CD14-positive monocyte (primary cell): Measurements from ENCODE around the gene PGBD1. TPM values are rescaled to one million over a fixed set of nuclear protein-coding genes. Genes with fewer than 3 reads are reported as not detected.

Source experiments
- DNase-seq, 3 donors: peaks; one replicate each; pipeline ENCODE4 v3.0.0-alpha.2; 2011 to 2022
- H2AFZ ChIP-seq: 2 replicates; pipeline ENCODE4 v1.6.0; 2012; ENCODE audit warnings: mild to moderate bottlenecking, low read depth, low read length, inconsistent platforms; ENCODE audit not compliant: insufficient read depth, poor library complexity, severe bottlenecking
- H3K27ac ChIP-seq, 2 donors: 1 replicate in 1 of 2; 2 replicates in 1 of 2; pipeline ENCODE4 v1.5.1; 2012 to 2013; ENCODE audit warnings: low read length in 2 of 2, control low read depth in 1 of 2, inconsistent platforms in 1 of 2, low read depth in 1 of 2, mild to moderate bottlenecking in 1 of 2
- H3K27me3 ChIP-seq, 2 donors: one replicate each; pipeline versions ENCODE4 v1.6.0 to v1.6.1; 2011 to 2013; ENCODE audit warnings: low read length in 2 of 2; ENCODE audit not compliant: control insufficient read depth in 2 of 2, insufficient read depth in 2 of 2
- H3K36me3 ChIP-seq, 2 donors: replicated peaks in 1 of 2; 1 replicate in 1 of 2; 2 replicates in 1 of 2; pipeline versions ENCODE4 v1.5.1 to v1.6.1; 2012 to 2013; ENCODE audit warnings: low read length in 2 of 2, control low read depth in 1 of 2, inconsistent platforms in 1 of 2, mild to moderate bottlenecking in 1 of 2; ENCODE audit not compliant: insufficient read depth in 2 of 2, control insufficient read depth in 1 of 2
- H3K4me1 ChIP-seq, 2 donors: 1 replicate in 1 of 2; 2 replicates in 1 of 2; pipeline versions ENCODE4 v1.5.1 to v1.6.1; 2012 to 2013; ENCODE audit warnings: low read length in 2 of 2, control low read depth in 1 of 2, inconsistent platforms in 1 of 2, mild to moderate bottlenecking in 1 of 2, moderate library complexity in 1 of 2; ENCODE audit not compliant: insufficient read depth in 2 of 2, control insufficient read depth in 1 of 2
- H3K4me2 ChIP-seq: replicated peaks from 2 replicates; pipeline ENCODE3; 2012; ENCODE audit warnings: low read length, moderate library complexity, mild to moderate bottlenecking; ENCODE audit not compliant: poor library complexity, severe bottlenecking; ENCODE audit errors: extremely low read depth
- H3K4me3 ChIP-seq, 3 experiments: fragments of 200-600 bp in 1 of 3; sonication (generic) in 1 of 3; replicated peaks in 1 of 3; 1 replicate in 2 of 3; 2 replicates in 1 of 3; pipeline ENCODE4 v1.5.1; 2011 to 2013; ENCODE audit warnings: low read length in 3 of 3, mild to moderate bottlenecking in 3 of 3, control low read depth in 2 of 3, low read depth in 2 of 3, inconsistent platforms in 1 of 3, moderate library complexity in 1 of 3
- H3K79me2 ChIP-seq: 2 replicates; pipeline ENCODE4 v1.6.0; 2012; ENCODE audit warnings: mild to moderate bottlenecking, control low read depth, inconsistent platforms, low read length, moderate library complexity; ENCODE audit not compliant: insufficient read depth
- H3K9ac ChIP-seq: 2 replicates; pipeline ENCODE4 v1.6.0; 2017; ENCODE audit warnings: low read length, mild to moderate bottlenecking; ENCODE audit not compliant: insufficient read depth, poor library complexity, severe bottlenecking
- H3K9me3 ChIP-seq, 2 donors: replicated peaks in 1 of 2; 1 replicate in 1 of 2; 2 replicates in 1 of 2; pipeline versions ENCODE4 v1.5.1 to v1.6.1; 2012 to 2013; ENCODE audit warnings: low read length in 2 of 2, control low read depth in 1 of 2; ENCODE audit not compliant: control insufficient read depth in 1 of 2, insufficient read depth in 1 of 2
- H4K20me1 ChIP-seq: 2 replicates; pipeline ENCODE4 v1.6.0; 2012; ENCODE audit warnings: mild to moderate bottlenecking, low read length, control low read depth, moderate library complexity; ENCODE audit not compliant: insufficient read depth
- H3K27ac Mint-ChIP-seq, 7 donors: one replicate each; pipeline ENCODE4 v1.8.0; 2020; ENCODE audit warnings: mild to moderate bottlenecking in 7 of 7, mixed read lengths in 7 of 7, moderate library complexity in 6 of 7, inconsistent platforms in 2 of 7
- H3K27me3 Mint-ChIP-seq, 3 donors: one replicate each; pipeline ENCODE4 v1.8.0; 2021 to 2022; ENCODE audit warnings: low read depth in 3 of 3, mild to moderate bottlenecking in 3 of 3, mixed read lengths in 3 of 3, moderate library complexity in 3 of 3, inconsistent platforms in 1 of 3
- H3K36me3 Mint-ChIP-seq, 2 donors: one replicate each; pipeline ENCODE4 v1.8.0; 2020; ENCODE audit warnings: mixed read lengths in 2 of 2, inconsistent platforms in 1 of 2, mild to moderate bottlenecking in 1 of 2
- H3K4me1 Mint-ChIP-seq: one replicate; pipeline ENCODE4 v1.8.0; 2020; ENCODE audit warnings: mild to moderate bottlenecking, mixed read lengths
- H3K4me3 Mint-ChIP-seq, 2 donors: one replicate each; pipeline ENCODE4 v1.8.0; 2020; ENCODE audit warnings: mild to moderate bottlenecking in 2 of 2, mixed read lengths in 2 of 2, moderate library complexity in 1 of 2
- H3K9me3 Mint-ChIP-seq, 7 donors: one replicate each; pipeline ENCODE4 v1.8.0; 2020 to 2022; ENCODE audit warnings: mixed read lengths in 7 of 7, mild to moderate bottlenecking in 6 of 7, moderate library complexity in 6 of 7, inconsistent platforms in 2 of 7
- CTCF ChIP-seq: fragments of 200-600 bp; IDR thresholded peaks from one replicate; pipeline ENCODE4 v1.8.0; 2022; ENCODE audit warnings: antibody characterized with exemption, mild to moderate bottlenecking
- WGBS: methylation state at CpG from one replicate; pipeline ENCODE4 v1.1.5; 2013; ENCODE audit warnings: missing lambda C conversion rate; ENCODE audit not compliant: insufficient coverage; 5-methylcytosine and 5-hydroxymethylcytosine counted together
- intact Hi-C, 2 donors: fragments of 100-400 bp; cut with micrococcal nuclease; formaldehyde crosslinking; loops; one replicate each; pipeline versions ENCODE4 v1.15.0 to v1.15.1; 2023
- polyA plus RNA-seq, 3 donors: library from polyadenylated mRNA; depleted of rRNA in 1 of 3; unstranded in 2 of 3; stranded (reverse) in 1 of 3; fragments of 300-500 nt in 2 of 3; fragments of >200 nt in 1 of 3; fragmentation: Illumina TruSeq in 2 of 3; gene quantifications; 1 replicate in 2 of 3; 2 replicates in 1 of 3; pipeline ENCODE4 v1.2.3, GENCODE V29; 2012 to 2021

The PGBD1 gene
- polyA plus RNA-seq, 3 donors: 0.15 to 0.36 (median 0.17) TPM

DNA sequence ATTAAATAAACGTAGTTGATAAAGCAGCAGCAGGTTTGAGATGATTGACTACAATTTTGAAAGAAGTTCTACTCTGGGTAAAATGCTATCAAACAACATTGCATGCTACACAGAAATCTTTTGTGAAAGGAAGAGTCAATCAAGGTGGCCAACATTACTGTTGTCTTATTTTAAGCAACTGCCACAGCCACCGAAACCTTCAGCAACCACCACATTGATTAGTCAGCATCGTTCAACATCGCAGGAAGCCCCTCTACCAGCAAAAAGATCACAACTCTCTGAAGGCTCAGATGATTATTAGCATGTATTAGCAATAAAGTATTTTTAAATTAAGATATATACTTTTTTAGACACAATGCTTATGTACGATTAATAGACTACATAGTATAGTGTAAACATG is 14.0 kb downstream of the PGBD1 start:
- no peaks in the 10 kb centered on the region for H3K27me3 ChIP-seq
- no peak overlapping the region for H3K4me2 ChIP-seq
- no peak overlapping the region for H3K27ac Mint-ChIP-seq
- H3K27ac ChIP-seq: no peak overlapping the region
- intact Hi-C loops: no loop called here
- H3K27me3 Mint-ChIP-seq: peaks cover 0 to 2% (median 0%) of the 10 kb centered on the region in 3 donors
- no peaks in the 10 kb centered on the region for H3K9me3 ChIP-seq
- no peaks in the 10 kb centered on the region for H3K79me2 ChIP-seq
- H4K20me1 ChIP-seq: no peaks in the 10 kb centered on the region
- H3K4me3 Mint-ChIP-seq: no peak overlapping the region
- H3K36me3 ChIP-seq: no peaks in the 10 kb centered on the region
- H3K9me3 Mint-ChIP-seq: peaks cover 0 to 5% (median 2%) of the 10 kb centered on the region in 7 donors
- H3K4me3 ChIP-seq: no peak overlapping the region
- no peak for TF ChIP-seq CTCF
- peaks cover 2 to 3% of the 10 kb centered on the region in 2 donors for H3K36me3 Mint-ChIP-seq
- no peak overlapping the region for H3K9ac ChIP-seq
- no peak overlapping the region for H2AFZ ChIP-seq
- DNase-seq: no peak
- WGBS: no CpG with 5 or more reads among the region's 5 CpGs
- no peaks in the 10 kb centered on the region for H3K4me1 ChIP-seq
- no peaks in the 10 kb centered on the region for H3K4me1 Mint-ChIP-seq

DNA sequence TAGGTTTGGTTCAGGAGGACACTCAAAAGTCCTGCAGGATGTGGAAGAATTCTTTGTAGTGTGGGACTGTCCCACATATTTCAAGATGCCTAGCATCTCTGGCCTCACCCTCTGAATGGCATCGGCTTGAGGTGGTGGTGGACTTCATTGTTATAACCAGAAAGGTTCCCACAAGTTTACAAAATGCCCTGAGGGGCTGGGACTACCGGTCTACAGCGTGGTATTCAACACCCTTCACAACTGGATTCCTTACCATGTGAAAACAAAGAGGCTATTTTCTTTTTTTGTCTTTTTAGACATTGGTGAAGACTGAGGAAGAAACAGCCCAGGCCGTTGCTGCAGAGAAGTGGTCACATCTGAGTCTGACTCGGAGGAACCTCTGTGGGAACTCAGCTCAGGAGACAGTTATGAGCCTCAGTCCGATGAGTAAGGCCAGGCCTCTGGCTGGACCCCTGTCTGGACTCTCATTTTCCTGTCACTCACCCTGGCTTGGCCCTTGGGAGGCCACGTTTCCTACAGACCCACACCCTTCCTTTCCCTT is 15.2 kb downstream of the PGBD1 start:
- Histone ChIP-seq H3K4me1 (no peaks in the 10 kb centered on the region), H3K36me3 (no peaks in the 10 kb centered on the region), H3K27ac (no peak overlapping the region), H3K79me2 (no peaks in the 10 kb centered on the region), H3K4me3 (no peak overlapping the region), H3K9ac (no peak overlapping the region), H4K20me1 (no peaks in the 10 kb centered on the region), H3K4me2 (no peak overlapping the region), H3K9me3 (no peaks in the 10 kb centered on the region), H2AFZ (no peak overlapping the region), H3K27me3 (no peaks in the 10 kb centered on the region)
- no peak for TF ChIP-seq CTCF
- peak overlapping the region in 1 of 7 donors; percentile 47 for H3K27ac Mint-ChIP-seq
- H3K9me3 Mint-ChIP-seq: no peaks in the 10 kb centered on the region
- H3K36me3 Mint-ChIP-seq: peaks cover 2 to 3% of the 10 kb centered on the region in 2 donors
- no peak for DNase-seq
- no peaks in the 10 kb centered on the region for H3K4me1 Mint-ChIP-seq
- intact Hi-C loops: no loop called here
- WGBS: 91% methylated on average over 5 of the region's 7 CpGs
- no peak overlapping the region for H3K4me3 Mint-ChIP-seq
- H3K27me3 Mint-ChIP-seq: peaks cover 0 to 2% (median 0%) of the 10 kb centered on the region in 3 donors
